Measurements from ENCODE around the gene AGBL4.

The AGBL4 gene

GRCh38 chr1:48773133-48773532, 1250.6 kb downstream of the AGBL4 start:
- H3K4me1 ChIP-seq (ENCODE audit: insufficient read depth, low read length), result peaks cover 52% of the 10 kb centered on the region

GRCh38 chr1:48772211-48772610, 1251.5 kb downstream of the AGBL4 start:
- Histone ChIP-seq H3K4me1 (ENCODE audit: insufficient read depth, low read length) (peaks cover 44% of the 10 kb centered on the region), H4K20me1 (ENCODE audit: insufficient read depth, low read length) (peaks cover 21% of the 10 kb centered on the region), H3K4me3 (ENCODE audit: low read depth in 1 of 2, low read length in 2 of 2) (no peak overlapping the region), H3K4me2 (ENCODE audit: insufficient read depth, low read length) (peak overlapping the region; percentile 6; the same call in 1 of the 2 replicates), H3K79me2 (ENCODE audit: insufficient read depth, low read length) (peaks cover 78% of the 10 kb centered on the region), H3K9ac (ENCODE audit: low read depth, low read length) (no peak overlapping the region), H2AFZ (ENCODE audit: low read depth, low read length) (no peak overlapping the region), H3K27me3 (ENCODE audit: insufficient read depth, low read length, poor library complexity) (no peaks in the 10 kb centered on the region), H3K27ac (ENCODE audit: low read length) (no peak overlapping the region), H3K9me3 (ENCODE audit: insufficient read depth, low read length, severe bottlenecking) (no peaks in the 10 kb centered on the region), H3K36me3 (ENCODE audit: insufficient read depth, low read length) (peaks cover 68% of the 10 kb centered on the region)
- TF ChIP-seq EZH2 (IDR thresholded peaks at IDR 0.05; ENCODE audit: borderline replicate concordance, low read depth, low read length, severe bottlenecking), result no peak
- TF ChIP-seq, protein P1, sequence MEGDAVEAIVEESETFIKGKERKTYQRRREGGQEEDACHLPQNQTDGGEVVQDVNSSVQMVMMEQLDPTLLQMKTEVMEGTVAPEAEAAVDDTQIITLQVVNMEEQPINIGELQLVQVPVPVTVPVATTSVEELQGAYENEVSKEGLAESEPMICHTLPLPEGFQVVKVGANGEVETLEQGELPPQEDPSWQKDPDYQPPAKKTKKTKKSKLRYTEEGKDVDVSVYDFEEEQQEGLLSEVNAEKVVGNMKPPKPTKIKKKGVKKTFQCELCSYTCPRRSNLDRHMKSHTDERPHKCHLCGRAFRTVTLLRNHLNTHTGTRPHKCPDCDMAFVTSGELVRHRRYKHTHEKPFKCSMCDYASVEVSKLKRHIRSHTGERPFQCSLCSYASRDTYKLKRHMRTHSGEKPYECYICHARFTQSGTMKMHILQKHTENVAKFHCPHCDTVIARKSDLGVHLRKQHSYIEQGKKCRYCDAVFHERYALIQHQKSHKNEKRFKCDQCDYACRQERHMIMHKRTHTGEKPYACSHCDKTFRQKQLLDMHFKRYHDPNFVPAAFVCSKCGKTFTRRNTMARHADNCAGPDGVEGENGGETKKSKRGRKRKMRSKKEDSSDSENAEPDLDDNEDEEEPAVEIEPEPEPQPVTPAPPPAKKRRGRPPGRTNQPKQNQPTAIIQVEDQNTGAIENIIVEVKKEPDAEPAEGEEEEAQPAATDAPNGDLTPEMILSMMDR (IDR thresholded peaks at IDR 0.05; ENCODE audit: borderline replicate concordance, extremely low read depth, low read length, poor library complexity, severe bottlenecking), result no peak
- ATAC-seq (ENCODE audit: insufficient read depth, low read depth), result no peak
- no peak for DNase-seq

More at GRCh38 chr1:48773133-48773532, 1250.6 kb downstream of the AGBL4 start:
- no peak overlapping the region for H3K27ac ChIP-seq (ENCODE audit: low read length)
- 0 out of 2 replicates have a peak overlapping the region, but pooled peaks have one; percentile 5 for H3K4me2 ChIP-seq (ENCODE audit: insufficient read depth, low read length)
- H4K20me1 ChIP-seq (ENCODE audit: insufficient read depth, low read length), result peaks cover 18% of the 10 kb centered on the region
- H3K9ac ChIP-seq (ENCODE audit: low read depth, low read length), result peak overlapping the region; percentile 3; the same call in 1 of the 2 replicates
- no peak overlapping the region for H2AFZ ChIP-seq (ENCODE audit: low read depth, low read length)
- peaks cover 82% of the 10 kb centered on the region for H3K79me2 ChIP-seq (ENCODE audit: insufficient read depth, low read length)
- TF ChIP-seq, protein P1 (IDR thresholded peaks at IDR 0.05; ENCODE audit: borderline replicate concordance, extremely low read depth, low read length, poor library complexity, severe bottlenecking), result no peak
- no peak for TF ChIP-seq EZH2 (IDR thresholded peaks at IDR 0.05; ENCODE audit: borderline replicate concordance, low read depth, low read length, severe bottlenecking)
- peaks cover 63% of the 10 kb centered on the region for H3K36me3 ChIP-seq (ENCODE audit: insufficient read depth, low read length)
- ATAC-seq (ENCODE audit: insufficient read depth, low read depth), result no peak
- DNase-seq, result no peak
- no peak overlapping the region for H3K4me3 ChIP-seq (ENCODE audit: low read depth in 1 of 2, low read length in 2 of 2)
- no peaks in the 10 kb centered on the region for H3K27me3 ChIP-seq (ENCODE audit: insufficient read depth, low read length, poor library complexity)
- no peaks in the 10 kb centered on the region for H3K9me3 ChIP-seq (ENCODE audit: insufficient read depth, low read length, severe bottlenecking)

DNA sequence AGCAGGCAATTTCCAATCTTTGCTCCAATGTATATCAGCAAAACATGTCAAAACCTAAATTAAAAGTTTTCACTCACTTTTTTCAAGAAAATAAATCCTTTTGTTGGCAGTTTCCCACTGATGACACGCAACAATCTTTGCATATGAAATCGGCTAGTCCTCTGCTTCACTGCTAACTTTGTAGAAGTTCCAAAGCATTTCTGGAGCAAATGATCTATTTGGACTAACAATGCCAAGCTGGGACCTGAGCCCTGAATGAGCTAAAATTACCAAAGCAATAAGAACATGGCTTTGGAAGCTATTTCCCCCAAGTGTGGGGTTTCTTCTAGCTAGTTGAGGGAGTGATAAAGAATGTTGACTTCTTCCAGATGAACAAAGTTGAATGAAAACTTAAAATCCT, 1252.2 kb downstream of the AGBL4 start:
- H3K9me3 ChIP-seq (ENCODE audit: insufficient read depth, low read length, severe bottlenecking), result no peaks in the 10 kb centered on the region
- peaks cover 44% of the 10 kb centered on the region for H3K4me1 ChIP-seq (ENCODE audit: insufficient read depth, low read length)
- H4K20me1 ChIP-seq (ENCODE audit: insufficient read depth, low read length), result peaks cover 21% of the 10 kb centered on the region
- DNase-seq (no peak), ATAC-seq (ENCODE audit: insufficient read depth, low read depth) (no peak)
- no peak overlapping the region for H3K4me3 ChIP-seq (ENCODE audit: low read depth in 1 of 2, low read length in 2 of 2)
- peak overlapping the region; percentile 27; the same call in 1 of the 2 replicates for H3K4me2 ChIP-seq (ENCODE audit: insufficient read depth, low read length)
- TF ChIP-seq, protein P1 (IDR thresholded peaks at IDR 0.05; ENCODE audit: borderline replicate concordance, extremely low read depth, low read length, poor library complexity, severe bottlenecking), result no peak
- TF ChIP-seq EZH2 (IDR thresholded peaks at IDR 0.05; ENCODE audit: borderline replicate concordance, low read depth, low read length, severe bottlenecking), result no peak
- no peaks in the 10 kb centered on the region for H3K27me3 ChIP-seq (ENCODE audit: insufficient read depth, low read length, poor library complexity)
- no peak overlapping the region for H3K9ac ChIP-seq (ENCODE audit: low read depth, low read length)
- no peak overlapping the region for H3K27ac ChIP-seq (ENCODE audit: low read length)
- peaks cover 75% of the 10 kb centered on the region for H3K36me3 ChIP-seq (ENCODE audit: insufficient read depth, low read length)
- no peak overlapping the region for H2AFZ ChIP-seq (ENCODE audit: low read depth, low read length)
- H3K79me2 ChIP-seq (ENCODE audit: insufficient read depth, low read length), result peaks cover 81% of the 10 kb centered on the region
